ENCODE data around the gene PPP1CA.

PPP1CA gene

GRCh38 chr11:67349036-67349435, 52.6 kb downstream of the PPP1CA start:
- no peak for DNase-seq
